ENCODE results near the gene ATP8B2. TPM values are rescaled to one million over a fixed set of nuclear protein-coding genes. Genes with fewer than 3 reads are reported as not detected.

The ATP8B2 gene
- total RNA-seq, 4 donors from 2014 or later = 14.4 to 34.4 (median 22.0) TPM

GRCh38 chr1:154398678-154399077, 73.4 kb downstream of the ATP8B2 start:
- H3K9me3 ChIP-seq = no peaks in the 10 kb centered on the region
- H3K4me3 ChIP-seq = no peak overlapping the region
- H3K4me1 ChIP-seq = no peaks in the 10 kb centered on the region
- no peaks in the 10 kb centered on the region for H3K36me3 ChIP-seq
- no peaks in the 10 kb centered on the region for H3K27me3 ChIP-seq
- no peak for TF ChIP-seq CTCF (IDR thresholded peaks at IDR 0.05)
- TF ChIP-seq EP300 (IDR thresholded peaks at IDR 0.05) = no peak
- no peak for TF ChIP-seq POLR2A (IDR thresholded peaks at IDR 0.05)
- no peak for TF ChIP-seq POLR2AphosphoS5 (IDR thresholded peaks at IDR 0.05)
- WGBS = 95% methylated on average over 4 of the region's 4 CpGs
- H3K27ac ChIP-seq = no peak overlapping the region
- peak in 1 of 2 donors; percentile 0 for DNase-seq (ENCODE audit: low spot score in 2 of 2)

GRCh38 chr1:154400381-154400801, 75.1 kb downstream of the ATP8B2 start:
- Histone ChIP-seq H3K4me3 (no peak overlapping the region), H3K27ac (no peak overlapping the region), H3K27me3 (no peaks in the 10 kb centered on the region), H3K36me3 (no peaks in the 10 kb centered on the region), H3K4me1 (peaks cover 9% of the 10 kb centered on the region), H3K9me3 (no peaks in the 10 kb centered on the region)
- 67% methylated on average over 4 of the region's 4 CpGs for WGBS
- DNase-seq (ENCODE audit: low spot score in 2 of 2) = no peak
- TF ChIP-seq POLR2AphosphoS5 (IDR thresholded peaks at IDR 0.05) (no peak), EP300 (IDR thresholded peaks at IDR 0.05) (no peak), CTCF (IDR thresholded peaks at IDR 0.05) (no peak), POLR2A (IDR thresholded peaks at IDR 0.05) (no peak)

Other genes starting within 250 kb of the ATP8B2 start
- gene NUP210L, start 170.5 kb upstream of the ATP8B2 start, total RNA-seq = not detected
- 100 to 1,000 TPM; 156 to 192 (median 181) TPM for gene TPM3, start 133.4 kb upstream of the ATP8B2 start, total RNA-seq
- not detected for gene CFAP141, start 119.2 kb upstream of the ATP8B2 start, total RNA-seq
- 100 to 1,000 TPM in 1 of 4 donors, 10 to 100 TPM in 3; 69.8 to 124 (median 83.0) TPM for gene UBAP2L, start 104.6 kb upstream of the ATP8B2 start, total RNA-seq
- gene HAX1, start 52.9 kb upstream of the ATP8B2 start, total RNA-seq = 10 to 100 TPM; 66.0 to 88.3 (median 78.4) TPM
- under 1 TPM in 1 of 4 donors, not detected in 3; 0.26 TPM for gene AQP10, start 4.4 kb upstream of the ATP8B2 start, total RNA-seq
- 10 to 100 TPM; 16.1 to 22.9 (median 20.8) TPM for gene IL6R, start 79.8 kb downstream of the ATP8B2 start, total RNA-seq
- gene TDRD10, start 176.7 kb downstream of the ATP8B2 start, total RNA-seq = 1 to 10 TPM in 3 of 4 donors, under 1 TPM in 1; 0.72 to 2.6 (median 2.0) TPM
- gene SHE, start 176.9 kb downstream of the ATP8B2 start, total RNA-seq = 1 to 10 TPM; 2.0 to 7.3 (median 4.8) TPM
- 10 to 100 TPM; 30.6 to 60.2 (median 32.0) TPM for gene UBE2Q1, start 233.1 kb downstream of the ATP8B2 start, total RNA-seq
- under 1 TPM; 0.26 to 0.83 (median 0.33) TPM for gene CHRNB2, start 242.3 kb downstream of the ATP8B2 start, total RNA-seq

All from suprapubic skin (tissue), 4 donors.